H1 (cell line): ENCODE results near the gene RPS26. TPM values are rescaled to one million over a fixed set of nuclear protein-coding genes. Genes with fewer than 3 reads are reported as not detected.

Experiments used
- CTCF ChIA-PET: fragments of 300-600 bp; sonication (Branson Sonifier 250); formaldehyde crosslinking; loops from one replicate; lab custom pipeline; 2021; ENCODE audit not compliant: partially characterized antibody; lab: Charles Lee
- POLR2A ChIA-PET: fragments of 300-600 bp; sonication (Branson Sonifier 250); formaldehyde crosslinking; loops from one replicate; lab custom pipeline; 2021; ENCODE audit warnings: inconsistent platforms; ENCODE audit not compliant: partially characterized antibody; lab: Charles Lee
- DNase-seq, 2 experiments: peaks; one replicate each; pipeline versions ENCODE4 v3.0.0 to v3.0.0-alpha.2; 2010 to 2022; ENCODE audit warnings: low spot score in 2 of 2, low read depth in 1 of 2, mixed read lengths in 1 of 2
- FAIRE-seq: peaks from 2 replicates; lab custom pipeline; 2011; peaks lifted over from hg19 to GRCh38; lab: Jason Lieb, UNC
- H2AFZ ChIP-seq: 2 replicates; pipeline ENCODE4 v1.8.1; 2012; ENCODE audit warnings: low read length, inconsistent platforms
- H2AK5ac ChIP-seq: 2 replicates; pipeline ENCODE4 v1.6.1; 2013; ENCODE audit warnings: low read depth, low read length
- H2BK120ac ChIP-seq: replicated peaks from 2 replicates; pipeline ENCODE3; 2013; ENCODE audit warnings: low read depth, low read length, inconsistent platforms
- H2BK12ac ChIP-seq: 2 replicates; pipeline ENCODE4 v1.6.1; 2013; ENCODE audit warnings: low read depth, low read length
- H2BK15ac ChIP-seq: 2 replicates; pipeline ENCODE4 v1.6.1; 2013; ENCODE audit warnings: low read length
- H2BK20ac ChIP-seq: 2 replicates; pipeline ENCODE4 v1.6.1; 2013; ENCODE audit warnings: low read length
- H2BK5ac ChIP-seq: 2 replicates; pipeline ENCODE4 v1.6.1; 2013; ENCODE audit warnings: low read depth, low read length
- H3K14ac ChIP-seq: 2 replicates; pipeline ENCODE4 v1.6.1; 2013; ENCODE audit warnings: inconsistent platforms; ENCODE audit not compliant: insufficient read length
- H3K18ac ChIP-seq: 2 replicates; pipeline ENCODE4 v1.6.1; 2013; ENCODE audit warnings: low read length; ENCODE audit errors: extremely low read depth
- H3K23ac ChIP-seq: 2 replicates; pipeline ENCODE4 v1.6.1; 2013; ENCODE audit warnings: inconsistent platforms; ENCODE audit not compliant: insufficient read length
- H3K23me2 ChIP-seq: 2 replicates; pipeline ENCODE4 v1.6.1; 2013; ENCODE audit warnings: low read depth, low read length
- H3K27ac ChIP-seq: 2 replicates; pipeline ENCODE4 v1.6.1; 2011; ENCODE audit warnings: low read depth, low read length, inconsistent platforms
- H3K27me3 ChIP-seq, 4 experiments: replicated peaks in 1 of 4; 1 replicate in 1 of 4; 2 replicates in 3 of 4; pipeline versions ENCODE4 v1.6.1 to v1.8.1; 2011 to 2013; ENCODE audit warnings: low read length in 3 of 4, mild to moderate bottlenecking in 3 of 4, inconsistent platforms in 2 of 4, mixed read lengths in 2 of 4, moderate library complexity in 1 of 4; ENCODE audit not compliant: control insufficient read depth in 3 of 4, insufficient read depth in 3 of 4; ENCODE audit errors: extremely low read depth in 1 of 4
- H3K36me3 ChIP-seq, 4 experiments: 2 replicates each; pipeline versions ENCODE4 v1.6.1 to v1.8.1; 2011 to 2013; ENCODE audit warnings: mild to moderate bottlenecking in 4 of 4, low read length in 3 of 4, moderate library complexity in 2 of 4, control low read depth in 1 of 4, inconsistent platforms in 1 of 4; ENCODE audit not compliant: insufficient read depth in 4 of 4, control insufficient read depth in 2 of 4
- H3K4ac ChIP-seq: replicated peaks from 2 replicates; pipeline ENCODE3; 2013; ENCODE audit warnings: low read length, low read depth, mixed read lengths, inconsistent platforms; ENCODE audit not compliant: insufficient read length
- H3K4me1 ChIP-seq, 4 experiments: replicated peaks in 1 of 4; 1 replicate in 1 of 4; 2 replicates in 3 of 4; pipeline versions ENCODE4 v1.6.1 to v1.8.1; 2011 to 2013; ENCODE audit warnings: low read length in 3 of 4, inconsistent platforms in 2 of 4, mixed read lengths in 1 of 4; ENCODE audit not compliant: insufficient read depth in 4 of 4, control insufficient read depth in 3 of 4
- H3K4me2 ChIP-seq, 2 experiments: 2 replicates each; pipeline versions ENCODE4 v1.6.1 to v1.8.1; 2011 to 2013; ENCODE audit warnings: low read depth in 2 of 2, low read length in 2 of 2, control low read depth in 1 of 2, inconsistent platforms in 1 of 2, mild to moderate bottlenecking in 1 of 2; ENCODE audit not compliant: insufficient read depth in 1 of 2
- H3K4me3 ChIP-seq, 4 experiments: fragments of 200-600, 300-600 bp in 1 of 4; sonication (generic), shearing (Covaris generic), sonication (Bioruptor Twin) in 1 of 4; 2 replicates each; pipeline versions ENCODE4 v1.5.1 to v1.8.1; 2011 to 2016; ENCODE audit warnings: low read length in 4 of 4, low read depth in 3 of 4, control low read depth in 2 of 4, inconsistent platforms in 2 of 4, mild to moderate bottlenecking in 2 of 4, mixed read lengths in 1 of 4, moderate library complexity in 1 of 4; ENCODE audit not compliant: insufficient read depth in 2 of 4; ENCODE audit errors: extremely low read depth in 1 of 4
- H3K56ac ChIP-seq: replicated peaks from 2 replicates; pipeline ENCODE3; 2013; ENCODE audit warnings: low read depth, mild to moderate bottlenecking, mixed read lengths, low read length, inconsistent platforms; ENCODE audit not compliant: insufficient read length
- H3K79me1 ChIP-seq: 2 replicates; pipeline ENCODE4 v1.6.1; 2013; ENCODE audit warnings: low read depth, low read length, control low read depth
- H3K79me2 ChIP-seq, 2 experiments: 2 replicates each; pipeline versions ENCODE4 v1.6.1 to v1.8.1; 2012 to 2013; ENCODE audit warnings: low read length in 2 of 2, mild to moderate bottlenecking in 2 of 2, inconsistent platforms in 1 of 2; ENCODE audit not compliant: insufficient read depth in 2 of 2, control insufficient read depth in 1 of 2
- H3K9ac ChIP-seq, 4 experiments: replicated peaks in 1 of 4; 1 replicate in 1 of 4; 2 replicates in 3 of 4; pipeline versions ENCODE4 v1.6.1 to v1.8.1; 2011 to 2013; ENCODE audit warnings: low read depth in 3 of 4, low read length in 3 of 4, control low read depth in 2 of 4, mild to moderate bottlenecking in 2 of 4, moderate library complexity in 2 of 4, inconsistent platforms in 1 of 4; ENCODE audit errors: extremely low read depth in 1 of 4
- H3K9me3 ChIP-seq, 2 experiments: 2 replicates each; pipeline versions ENCODE4 v1.6.1 to v1.8.1; 2012 to 2013; ENCODE audit warnings: mild to moderate bottlenecking in 2 of 2, moderate library complexity in 2 of 2, control low read depth in 1 of 2, inconsistent platforms in 1 of 2, low read depth in 1 of 2, low read length in 1 of 2, mixed read lengths in 1 of 2; ENCODE audit not compliant: insufficient read depth in 2 of 2
- H4K20me1 ChIP-seq, 2 experiments: replicated peaks in 1 of 2; 2 replicates each; pipeline versions ENCODE3 to v1.8.1; 2011 to 2013; ENCODE audit warnings: inconsistent platforms in 2 of 2, low read length in 2 of 2, mild to moderate bottlenecking in 1 of 2; ENCODE audit not compliant: insufficient read depth in 2 of 2, control insufficient read depth in 1 of 2
- H4K5ac ChIP-seq: 2 replicates; pipeline ENCODE4 v1.6.1; 2013; ENCODE audit warnings: low read length, low read depth, mixed read lengths, inconsistent platforms; ENCODE audit not compliant: insufficient read length
- H4K8ac ChIP-seq: 2 replicates; pipeline ENCODE4 v1.8.0; 2013; ENCODE audit warnings: mild to moderate bottlenecking, moderate library complexity, low read length, inconsistent platforms; ENCODE audit not compliant: insufficient read depth; ENCODE audit errors: extremely low read depth
- H4K91ac ChIP-seq: replicated peaks from 2 replicates; pipeline ENCODE3; 2013; ENCODE audit warnings: low read length, mixed read lengths, inconsistent platforms; ENCODE audit not compliant: insufficient read length
- ASH2L ChIP-seq: fragments of 200-600, 300-600 bp; sonication (generic); IDR thresholded peaks from one replicate; pipeline ENCODE4 v1.7.1; 2017; ENCODE audit warnings: low read length
- EP300 ChIP-seq, 2 experiments: IDR thresholded peaks; 1 replicate in 1 of 2; 2 replicates in 1 of 2; pipeline ENCODE4 v1.6.1; 2011 to 2012; ENCODE audit warnings: low read depth in 2 of 2, low read length in 2 of 2, mild to moderate bottlenecking in 2 of 2, borderline replicate concordance in 1 of 2, inconsistent platforms in 1 of 2, moderate library complexity in 1 of 2
- EZH2 ChIP-seq: fragments of 200-600 bp; sonication (generic); IDR thresholded peaks from 2 replicates; pipeline ENCODE4 v1.7.1; 2012; ENCODE audit warnings: low read depth, mild to moderate bottlenecking, moderate library complexity, low read length, inconsistent platforms; ENCODE audit not compliant: severe bottlenecking
- TAF7 ChIP-seq: optimal IDR thresholded peaks from 2 replicates; pipeline ENCODE3; 2011; ENCODE audit warnings: low read depth, mild to moderate bottlenecking, inconsistent platforms, low read length, moderate library complexity, borderline replicate concordance
- TEAD4 ChIP-seq: IDR thresholded peaks from 2 replicates; pipeline ENCODE4 v1.6.1; 2012; ENCODE audit warnings: low read depth, low read length, inconsistent platforms, mixed read lengths
- WGBS, 2 experiments: shearing (Covaris generic) in 1 of 2; methylation state at CpG; one replicate each; pipeline versions ENCODE4 v1.1.6 to v1.1.7; 2013 to 2015; ENCODE audit warnings: low lambda C conversion rate in 2 of 2, mixed read lengths in 2 of 2, inconsistent platforms in 1 of 2, low coverage in 1 of 2, missing lambda C conversion rate in 1 of 2; ENCODE audit not compliant: insufficient replicate concordance in 2 of 2, insufficient coverage in 1 of 2, insufficient read length in 1 of 2; ENCODE audit errors: extremely low coverage in 1 of 2, missing lambda C conversion rate in 1 of 2; 5-methylcytosine and 5-hydroxymethylcytosine counted together
- polyA plus RNA-seq, 7 experiments: library from polyadenylated mRNA; depleted of rRNA in 3 of 7; stranded (reverse) in 5 of 7; unstranded in 2 of 7; fragments of >200 nt in 5 of 7; fragments of 200-250 nt in 2 of 7; gene quantifications; 1 replicate in 5 of 7; 2 replicates in 1 of 7; 4 replicates in 1 of 7; pipeline versions ENCODE4 v1.2.1 to v1.2.3, GENCODE V29; 2011 to 2013; ENCODE audit warnings: missing spikeins in 2 of 7, mixed read lengths in 2 of 7
- total RNA-seq: library from RNA; stranded (reverse); fragmentation: NEBNext Ultra II Directional; extraction: Animal tissue kit (Norgen Biotek cat#: 25700); gene quantifications from 2 replicates; pipeline ENCODE4 v1.2.1, GENCODE V29; 2021
- TF ChIP-seq, protein P1 (sequence below): IDR thresholded peaks from 2 replicates; pipeline ENCODE4 v1.6.1; 2011; ENCODE audit warnings: low read length, improper control_type of control experiment
- TF ChIP-seq, protein P2 (sequence below): IDR thresholded peaks from 2 replicates; pipeline ENCODE4 v1.6.1; 2011; ENCODE audit warnings: low read depth, mild to moderate bottlenecking, low read length; ENCODE audit not compliant: insufficient read depth

Gene RPS26
- total and polyA plus RNA-seq, 2 of the 8 experiments (the other 6 are each of a cell fraction or from before 2014, with no cell fraction given) = 53.4 to 1,922 TPM

DNA sequence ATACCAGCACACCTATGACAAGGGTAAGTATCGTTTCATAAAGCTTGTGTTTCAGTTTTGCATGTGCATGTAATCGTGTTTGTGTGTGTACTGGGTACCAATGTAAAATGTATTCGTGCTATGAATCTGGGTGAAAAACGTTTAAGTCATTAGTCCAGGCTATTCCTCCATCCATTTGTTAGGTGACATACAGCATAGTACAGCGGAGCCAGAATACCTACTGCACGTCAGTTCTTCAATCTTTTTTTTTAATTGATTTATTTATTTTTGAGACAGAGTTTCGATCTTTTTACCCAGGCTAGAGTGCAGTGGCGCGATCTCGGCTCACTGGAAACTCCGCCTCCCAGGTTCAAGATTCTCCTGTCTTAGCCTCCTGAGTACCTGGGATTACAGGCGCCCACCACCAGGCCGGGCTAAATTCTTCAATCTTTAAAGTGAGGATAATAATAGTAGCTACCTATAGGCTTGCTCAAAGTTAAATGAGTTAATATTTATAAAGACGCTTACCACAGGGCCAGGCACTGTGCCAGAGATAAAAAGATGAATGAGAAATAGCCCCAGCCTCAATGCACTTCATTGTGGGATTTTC lies 661 bp upstream of the RPS26 start:
- peaks cover 13 to 36% (median 21%) of the 10 kb centered on the region in 4 experiments for H3K36me3 ChIP-seq
- H3K14ac ChIP-seq = no peak overlapping the region
- H4K91ac ChIP-seq = no peak overlapping the region
- no peak overlapping the region for H4K8ac ChIP-seq
- H3K27me3 ChIP-seq = no peaks in the 10 kb centered on the region
- peaks cover 0 to 10% (median 4%) of the 10 kb centered on the region in 4 experiments; a peak in 5 of 7 replicates for H3K4me1 ChIP-seq
- no peaks in the 10 kb centered on the region for H3K9me3 ChIP-seq
- peak overlapping the region in 3 of 4 experiments; percentile 17 to 64 (median 29); a peak in 2 of 7 replicates for H3K9ac ChIP-seq
- FAIRE-seq = no peak
- H3K4ac ChIP-seq = no peak overlapping the region
- H3K56ac ChIP-seq = peak overlapping the region; percentile 20
- H4K20me1 ChIP-seq = peaks cover 0 to 4% of the 10 kb centered on the region in 2 experiments
- H3K18ac ChIP-seq = no peak overlapping the region
- H3K79me2 ChIP-seq = peaks cover 6 to 19% of the 10 kb centered on the region in 2 experiments
- H3K4me3 ChIP-seq = peak overlapping the region; percentile 20 to 56 (median 24); a peak in 6 of 8 replicates
- H2BK15ac ChIP-seq = no peak overlapping the region
- H4K5ac ChIP-seq = peak overlapping the region; percentile 69
- no peak overlapping the region for H3K23ac ChIP-seq
- no peak overlapping the region; the same call in 1 of the 2 replicates for H2BK5ac ChIP-seq
- no peak overlapping the region for H2AFZ ChIP-seq
- CTCF ChIA-PET = interaction anchor here (0.5 to 5.1 kb wide), 17 partner anchors 9 to 422 kb away, joined by 3 to 54 read pairs (median 4); partner anchors contain the start of genes DNAJC14, IKZF4 and SUOX
- TF ChIP-seq, protein P1, sequence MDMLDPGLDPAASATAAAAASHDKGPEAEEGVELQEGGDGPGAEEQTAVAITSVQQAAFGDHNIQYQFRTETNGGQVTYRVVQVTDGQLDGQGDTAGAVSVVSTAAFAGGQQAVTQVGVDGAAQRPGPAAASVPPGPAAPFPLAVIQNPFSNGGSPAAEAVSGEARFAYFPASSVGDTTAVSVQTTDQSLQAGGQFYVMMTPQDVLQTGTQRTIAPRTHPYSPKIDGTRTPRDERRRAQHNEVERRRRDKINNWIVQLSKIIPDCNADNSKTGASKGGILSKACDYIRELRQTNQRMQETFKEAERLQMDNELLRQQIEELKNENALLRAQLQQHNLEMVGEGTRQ = no peak
- TF ChIP-seq TEAD4 (no peak), EP300 (IDR thresholded peaks at IDR 0.05; ENCODE audit: borderline replicate concordance in 1 of 2, low read depth in 2 of 2, low read length in 2 of 2) (no peak), ASH2L (peak; percentile 67), EZH2 (no peak), TAF7 (peak; percentile 61)
- TF ChIP-seq, protein P2, sequence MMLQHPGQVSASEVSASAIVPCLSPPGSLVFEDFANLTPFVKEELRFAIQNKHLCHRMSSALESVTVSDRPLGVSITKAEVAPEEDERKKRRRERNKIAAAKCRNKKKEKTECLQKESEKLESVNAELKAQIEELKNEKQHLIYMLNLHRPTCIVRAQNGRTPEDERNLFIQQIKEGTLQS = no peak
- H3K79me1 ChIP-seq = peaks cover 3% of the 10 kb centered on the region; the same call in 1 of the 2 replicates
- H3K4me2 ChIP-seq = peak overlapping the region; percentile 71 to 91
- peak in 1 of 2 experiments; percentile 59 for DNase-seq
- 39% methylated on average over 14 of the region's 14 CpGs; no CpG with 5 or more reads in 1 of the 2 experiments for WGBS, 2 experiments
- peaks cover 4% of the 10 kb centered on the region for H3K23me2 ChIP-seq
- POLR2A ChIA-PET = interaction anchor here (0.5 to 5.2 kb wide), 18 partner anchors 10 to 323 kb away, joined by 3 to 46 read pairs (median 4); partner anchors contain the start of genes IKZF4, PA2G4, RPL41 and SUOX
- H3K27ac ChIP-seq = peak overlapping the region; percentile 71; the same call in 1 of the 2 replicates
- H2BK120ac ChIP-seq = no peak overlapping the region
- H2BK12ac ChIP-seq = no peak overlapping the region
- H2AK5ac ChIP-seq = no peak overlapping the region
- no peak overlapping the region for H2BK20ac ChIP-seq
